ENCODE data around the gene RUNX2. TPM values are rescaled to one million over a fixed set of nuclear protein-coding genes. Genes with fewer than 3 reads are reported as not detected.

RUNX2 gene
- total RNA-seq, 1 experiment from 2014 or later: 7.0 TPM

DNA sequence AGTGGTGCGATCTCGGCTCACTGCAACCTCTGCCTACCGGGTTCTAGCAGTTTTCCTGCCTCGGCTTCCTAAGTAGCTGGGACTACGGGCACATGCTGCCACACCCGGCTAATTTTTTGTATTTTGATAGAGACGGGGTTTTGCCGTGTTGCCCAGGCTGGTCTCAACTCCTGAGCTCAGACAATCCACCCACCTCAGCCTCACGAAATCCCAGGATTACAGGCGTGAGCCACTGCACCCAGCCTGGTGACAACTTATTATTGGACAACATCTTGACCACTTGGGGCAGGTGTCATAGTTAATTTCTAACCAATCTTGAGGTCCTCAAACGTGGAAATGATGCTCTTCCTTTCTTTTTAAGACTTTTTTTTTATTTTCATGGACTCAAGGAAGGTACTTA, 383.9 kb downstream of the RUNX2 start:
- Histone ChIP-seq H3K36me3 (ENCODE audit: control insufficient read depth, insufficient read depth, low read length) (no peaks in the 10 kb centered on the region), H3K27me3 (ENCODE audit: control insufficient read depth, insufficient read depth, low read length) (no peaks in the 10 kb centered on the region), H3K4me3 (ENCODE audit: low read depth in 2 of 2, low read length in 2 of 2) (no peak overlapping the region), H3K4me1 (ENCODE audit: control insufficient read depth, insufficient read depth, low read length) (no peaks in the 10 kb centered on the region), H3K9me3 (ENCODE audit: control insufficient read depth, insufficient read depth, low read depth, low read length) (no peaks in the 10 kb centered on the region), H3K27ac (ENCODE audit: low read length) (no peak overlapping the region)
- ChIA-PET CTCF (no interaction called here), POLR2A (no interaction called here)
- no TSS peak for BruUV-seq (replicated peaks)
- intact Hi-C loops (cut with micrococcal nuclease; ENCODE audit: unreplicated experiment) (no loop called here), in situ Hi-C loops (cut with HindIII; ENCODE audit: low pct_unique_long_range_greater_than_20kb, low sequenced_read_pairs) (no loop called here)
- TF ChIP-seq TCF7L2 (IDR thresholded peaks at IDR 0.05; ENCODE audit: low read depth, low read length): no peak
- DNase-seq (ENCODE audit: low read depth, low spot score) (no peak), ATAC-seq (no peak)

DNA sequence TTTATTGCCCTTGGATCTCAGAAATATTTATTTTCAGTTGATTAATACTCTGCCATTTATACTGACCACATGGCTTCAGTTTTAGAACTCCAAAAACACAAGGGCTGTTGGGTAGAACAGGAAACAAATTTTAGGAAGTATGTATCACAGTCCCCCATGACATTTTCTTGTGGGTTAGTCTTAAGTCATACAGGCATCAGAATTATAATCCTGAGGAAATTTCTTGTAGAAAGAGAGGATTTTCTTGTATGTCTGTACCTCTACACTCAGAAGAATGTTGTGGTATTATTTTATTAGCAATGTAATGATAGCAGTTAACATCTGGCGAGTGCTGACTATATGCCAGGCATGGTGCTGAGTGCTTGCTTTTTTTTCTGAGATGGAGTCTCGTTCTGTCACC, 384.7 kb downstream of the RUNX2 start:
- no peak for DNase-seq (ENCODE audit: low read depth, low spot score)
- TF ChIP-seq, protein P1, sequence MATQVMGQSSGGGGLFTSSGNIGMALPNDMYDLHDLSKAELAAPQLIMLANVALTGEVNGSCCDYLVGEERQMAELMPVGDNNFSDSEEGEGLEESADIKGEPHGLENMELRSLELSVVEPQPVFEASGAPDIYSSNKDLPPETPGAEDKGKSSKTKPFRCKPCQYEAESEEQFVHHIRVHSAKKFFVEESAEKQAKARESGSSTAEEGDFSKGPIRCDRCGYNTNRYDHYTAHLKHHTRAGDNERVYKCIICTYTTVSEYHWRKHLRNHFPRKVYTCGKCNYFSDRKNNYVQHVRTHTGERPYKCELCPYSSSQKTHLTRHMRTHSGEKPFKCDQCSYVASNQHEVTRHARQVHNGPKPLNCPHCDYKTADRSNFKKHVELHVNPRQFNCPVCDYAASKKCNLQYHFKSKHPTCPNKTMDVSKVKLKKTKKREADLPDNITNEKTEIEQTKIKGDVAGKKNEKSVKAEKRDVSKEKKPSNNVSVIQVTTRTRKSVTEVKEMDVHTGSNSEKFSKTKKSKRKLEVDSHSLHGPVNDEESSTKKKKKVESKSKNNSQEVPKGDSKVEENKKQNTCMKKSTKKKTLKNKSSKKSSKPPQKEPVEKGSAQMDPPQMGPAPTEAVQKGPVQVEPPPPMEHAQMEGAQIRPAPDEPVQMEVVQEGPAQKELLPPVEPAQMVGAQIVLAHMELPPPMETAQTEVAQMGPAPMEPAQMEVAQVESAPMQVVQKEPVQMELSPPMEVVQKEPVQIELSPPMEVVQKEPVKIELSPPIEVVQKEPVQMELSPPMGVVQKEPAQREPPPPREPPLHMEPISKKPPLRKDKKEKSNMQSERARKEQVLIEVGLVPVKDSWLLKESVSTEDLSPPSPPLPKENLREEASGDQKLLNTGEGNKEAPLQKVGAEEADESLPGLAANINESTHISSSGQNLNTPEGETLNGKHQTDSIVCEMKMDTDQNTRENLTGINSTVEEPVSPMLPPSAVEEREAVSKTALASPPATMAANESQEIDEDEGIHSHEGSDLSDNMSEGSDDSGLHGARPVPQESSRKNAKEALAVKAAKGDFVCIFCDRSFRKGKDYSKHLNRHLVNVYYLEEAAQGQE (IDR thresholded peaks at IDR 0.05; ENCODE audit: insufficient read depth in 1 of 2, low read depth in 2 of 2, low read length in 1 of 2): no peak
- TF ChIP-seq TCF7L2 (IDR thresholded peaks at IDR 0.05; ENCODE audit: low read depth, low read length) (no peak), POLR2AphosphoS5 (IDR thresholded peaks at IDR 0.05; ENCODE audit: low read depth, low read length) (no peak), SIN3A (IDR thresholded peaks at IDR 0.05; ENCODE audit: borderline replicate concordance, insufficient read depth, low read depth, low read length) (no peak)
- TF ChIP-seq, protein P2, sequence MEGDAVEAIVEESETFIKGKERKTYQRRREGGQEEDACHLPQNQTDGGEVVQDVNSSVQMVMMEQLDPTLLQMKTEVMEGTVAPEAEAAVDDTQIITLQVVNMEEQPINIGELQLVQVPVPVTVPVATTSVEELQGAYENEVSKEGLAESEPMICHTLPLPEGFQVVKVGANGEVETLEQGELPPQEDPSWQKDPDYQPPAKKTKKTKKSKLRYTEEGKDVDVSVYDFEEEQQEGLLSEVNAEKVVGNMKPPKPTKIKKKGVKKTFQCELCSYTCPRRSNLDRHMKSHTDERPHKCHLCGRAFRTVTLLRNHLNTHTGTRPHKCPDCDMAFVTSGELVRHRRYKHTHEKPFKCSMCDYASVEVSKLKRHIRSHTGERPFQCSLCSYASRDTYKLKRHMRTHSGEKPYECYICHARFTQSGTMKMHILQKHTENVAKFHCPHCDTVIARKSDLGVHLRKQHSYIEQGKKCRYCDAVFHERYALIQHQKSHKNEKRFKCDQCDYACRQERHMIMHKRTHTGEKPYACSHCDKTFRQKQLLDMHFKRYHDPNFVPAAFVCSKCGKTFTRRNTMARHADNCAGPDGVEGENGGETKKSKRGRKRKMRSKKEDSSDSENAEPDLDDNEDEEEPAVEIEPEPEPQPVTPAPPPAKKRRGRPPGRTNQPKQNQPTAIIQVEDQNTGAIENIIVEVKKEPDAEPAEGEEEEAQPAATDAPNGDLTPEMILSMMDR (IDR thresholded peaks at IDR 0.05): no peak
- in situ Hi-C loops (cut with HindIII; ENCODE audit: low pct_unique_long_range_greater_than_20kb, low sequenced_read_pairs) (no loop called here), intact Hi-C loops (cut with micrococcal nuclease; ENCODE audit: unreplicated experiment) (no loop called here)
- no TSS peak for BruUV-seq (replicated peaks)
- Histone ChIP-seq H3K27ac (ENCODE audit: low read length) (no peak overlapping the region; the same call in 1 of the 2 replicates), H3K4me1 (ENCODE audit: control insufficient read depth, insufficient read depth, low read length) (no peaks in the 10 kb centered on the region), H3K27me3 (ENCODE audit: control insufficient read depth, insufficient read depth, low read length) (no peaks in the 10 kb centered on the region), H3K9me3 (ENCODE audit: control insufficient read depth, insufficient read depth, low read depth, low read length) (no peaks in the 10 kb centered on the region), H3K4me3 (ENCODE audit: low read depth in 2 of 2, low read length in 2 of 2) (no peak overlapping the region), H3K36me3 (ENCODE audit: control insufficient read depth, insufficient read depth, low read length) (no peaks in the 10 kb centered on the region)
- ATAC-seq: no peak
- CTCF ChIA-PET: no interaction called here
- POLR2A ChIA-PET: no interaction called here

Other genes starting within 250 kb of the RUNX2 start
- gene SUPT3H, start 49.6 kb downstream of the RUNX2 start, total RNA-seq (2021; ENCODE audit: unreplicated experiment): 11.0 TPM